SK-N-SH treated with all-trans-retinoic acid at 6 μM for 48 hours (cell line): ENCODE results near the gene S100A7.

ENCODE experiments used
- ATAC-seq: fragments of 200-7000 bp; cut with Tn5 transposase; 3 replicates; pipeline ENCODE4 v1.9.1; 2020; ENCODE audit warnings: mild to moderate bottlenecking, moderate library complexity
- ARNTL ChIP-seq: fragments of 450-650 bp; formaldehyde crosslinking; IDR thresholded peaks from 2 replicates; pipeline ENCODE4 v1.5.0; 2020; ENCODE audit warnings: low read depth, mild to moderate bottlenecking, moderate library complexity, borderline replicate concordance
- BACH2 ChIP-seq: fragments of 250-450 bp; sonication (Bioruptor Pico); IDR thresholded peaks from 2 replicates; pipeline ENCODE4 v1.9.0; 2021; ENCODE audit warnings: mild to moderate bottlenecking, borderline replicate concordance
- CSDC2 ChIP-seq: fragments of 250-450 bp; sonication (Bioruptor Pico); IDR thresholded peaks from 2 replicates; pipeline ENCODE4 v1.5.0; 2020; ENCODE audit warnings: mild to moderate bottlenecking, moderate library complexity
- ESRRG ChIP-seq: fragments of 250-450 bp; sonication (Bioruptor Pico); IDR thresholded peaks from 2 replicates; pipeline ENCODE4 v1.6.1; 2021; ENCODE audit warnings: mild to moderate bottlenecking
- GLIS3 ChIP-seq: fragments of 250-450 bp; sonication (Bioruptor Pico); IDR thresholded peaks from 2 replicates; pipeline ENCODE4 v1.5.0; 2020; ENCODE audit warnings: mild to moderate bottlenecking, moderate library complexity
- ISL1 ChIP-seq: fragments of 250-450 bp; sonication (Bioruptor Pico); IDR thresholded peaks from 2 replicates; pipeline ENCODE4 v2.1.2; 2022; ENCODE audit warnings: mild to moderate bottlenecking, moderate library complexity
- OSR1 ChIP-seq: fragments of 250-450 bp; sonication (Bioruptor Pico); IDR thresholded peaks from 2 replicates; pipeline ENCODE4 v1.8.0; 2022; ENCODE audit warnings: moderate library complexity, mild to moderate bottlenecking, inconsistent platforms
- RARB ChIP-seq: fragments of 250-450 bp; sonication (Bioruptor Pico); IDR thresholded peaks from 2 replicates; pipeline ENCODE4 v1.8.0; 2021; ENCODE audit warnings: mild to moderate bottlenecking, moderate library complexity
- SNAI2 ChIP-seq: fragments of 250-450 bp; sonication (Bioruptor Pico); IDR thresholded peaks from 2 replicates; pipeline ENCODE4 v1.5.0; 2020; ENCODE audit warnings: mild to moderate bottlenecking, moderate library complexity
- TCF4 ChIP-seq: fragments of 250-450 bp; sonication (Bioruptor Pico); IDR thresholded peaks from 2 replicates; pipeline ENCODE4 v1.8.0; 2021; ENCODE audit warnings: mild to moderate bottlenecking, moderate library complexity, borderline replicate concordance
- TOX ChIP-seq: fragments of 250-450 bp; sonication (Bioruptor Pico); IDR thresholded peaks from 2 replicates; pipeline ENCODE4 v1.8.0; 2021; ENCODE audit warnings: mild to moderate bottlenecking, moderate library complexity, borderline replicate concordance
- ZC3H10 ChIP-seq: fragments of 250-450 bp; sonication (Bioruptor Pico); IDR thresholded peaks from 2 replicates; pipeline ENCODE4 v1.5.1; 2021; ENCODE audit warnings: mild to moderate bottlenecking, moderate library complexity
- ZFP3 ChIP-seq: fragments of 250-450 bp; sonication (Bioruptor Pico); IDR thresholded peaks from 2 replicates; pipeline ENCODE4 v1.5.0; 2020; ENCODE audit warnings: mild to moderate bottlenecking, moderate library complexity
- ZFP30 ChIP-seq: fragments of 450-650 bp; formaldehyde crosslinking; IDR thresholded peaks from 2 replicates; pipeline ENCODE4 v1.5.0; 2022; ENCODE audit warnings: mild to moderate bottlenecking, moderate library complexity
- ZNF565 ChIP-seq: fragments of 450-650 bp; formaldehyde crosslinking; conservative IDR thresholded peaks from 2 replicates; pipeline ENCODE4 v1.5.0; 2020; ENCODE audit warnings: low read depth, mild to moderate bottlenecking, moderate library complexity
- ZNF70 ChIP-seq: fragments of 450-650 bp; formaldehyde crosslinking; IDR thresholded peaks from 2 replicates; pipeline ENCODE4 v1.5.0; 2020; ENCODE audit warnings: mild to moderate bottlenecking, moderate library complexity
- ZNF8 ChIP-seq: fragments of 450-650 bp; formaldehyde crosslinking; IDR thresholded peaks from 2 replicates; pipeline ENCODE4 v1.5.0; 2020; ENCODE audit warnings: mild to moderate bottlenecking, moderate library complexity
- TF ChIP-seq, protein P1 (sequence below): fragments of 250-450 bp; sonication (Bioruptor Pico); IDR thresholded peaks from 2 replicates; pipeline ENCODE4 v1.8.0; 2020; ENCODE audit warnings: mild to moderate bottlenecking, moderate library complexity, borderline replicate concordance
- TF ChIP-seq, protein P2 (sequence below): fragments of 250-450 bp; sonication (Bioruptor Pico); IDR thresholded peaks from 2 replicates; pipeline ENCODE4 v1.5.1; 2020; ENCODE audit warnings: low read depth, mild to moderate bottlenecking, moderate library complexity
- TF ChIP-seq, protein P3 (sequence below): fragments of 250-450 bp; sonication (Bioruptor Pico); IDR thresholded peaks from 2 replicates; pipeline ENCODE4 v1.8.0; 2021; ENCODE audit warnings: low read depth, mild to moderate bottlenecking, moderate library complexity, borderline replicate concordance
- TF ChIP-seq, protein P4 (sequence below): fragments of 250-450 bp; sonication (Bioruptor Pico); IDR thresholded peaks from 2 replicates; pipeline ENCODE4 v1.5.1; 2021; ENCODE audit warnings: mild to moderate bottlenecking, moderate library complexity

Gene S100A7

DNA sequence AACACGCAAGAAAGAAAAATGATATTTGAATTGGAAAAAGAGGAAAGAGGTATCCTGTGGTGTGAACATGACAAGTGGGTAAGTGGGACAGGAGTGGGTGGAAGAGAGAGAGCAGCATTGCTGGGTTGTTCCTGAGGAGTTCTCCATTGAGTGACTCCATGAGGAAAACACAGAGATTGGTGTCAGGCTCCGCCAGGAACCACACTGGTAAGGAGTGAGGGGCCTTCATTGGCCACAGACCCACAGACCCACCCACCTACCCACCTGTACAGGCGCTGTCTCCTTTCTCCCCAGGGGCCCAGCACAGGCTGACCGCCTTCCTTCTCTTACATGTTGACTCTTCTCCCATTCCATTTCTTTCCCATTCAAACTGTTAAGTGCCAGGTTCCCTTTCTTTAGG lies 23.2 kb downstream of the S100A7 start:
- ATAC-seq = no peak
- TF ChIP-seq OSR1 (CRISPR knock-in tag) = no peak
- no peak for TF ChIP-seq ZNF70 (CRISPR knock-in tag)
- TF ChIP-seq, protein P1, sequence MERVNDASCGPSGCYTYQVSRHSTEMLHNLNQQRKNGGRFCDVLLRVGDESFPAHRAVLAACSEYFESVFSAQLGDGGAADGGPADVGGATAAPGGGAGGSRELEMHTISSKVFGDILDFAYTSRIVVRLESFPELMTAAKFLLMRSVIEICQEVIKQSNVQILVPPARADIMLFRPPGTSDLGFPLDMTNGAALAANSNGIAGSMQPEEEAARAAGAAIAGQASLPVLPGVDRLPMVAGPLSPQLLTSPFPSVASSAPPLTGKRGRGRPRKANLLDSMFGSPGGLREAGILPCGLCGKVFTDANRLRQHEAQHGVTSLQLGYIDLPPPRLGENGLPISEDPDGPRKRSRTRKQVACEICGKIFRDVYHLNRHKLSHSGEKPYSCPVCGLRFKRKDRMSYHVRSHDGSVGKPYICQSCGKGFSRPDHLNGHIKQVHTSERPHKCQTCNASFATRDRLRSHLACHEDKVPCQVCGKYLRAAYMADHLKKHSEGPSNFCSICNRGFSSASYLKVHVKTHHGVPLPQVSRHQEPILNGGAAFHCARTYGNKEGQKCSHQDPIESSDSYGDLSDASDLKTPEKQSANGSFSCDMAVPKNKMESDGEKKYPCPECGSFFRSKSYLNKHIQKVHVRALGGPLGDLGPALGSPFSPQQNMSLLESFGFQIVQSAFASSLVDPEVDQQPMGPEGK = no peak
- TF ChIP-seq ZFP30 (CRISPR knock-in tag) = no peak
- no peak for TF ChIP-seq ISL1 (CRISPR knock-in tag)
- TF ChIP-seq BACH2 = no peak
- TF ChIP-seq RARB = no peak
- TF ChIP-seq, protein P2, sequence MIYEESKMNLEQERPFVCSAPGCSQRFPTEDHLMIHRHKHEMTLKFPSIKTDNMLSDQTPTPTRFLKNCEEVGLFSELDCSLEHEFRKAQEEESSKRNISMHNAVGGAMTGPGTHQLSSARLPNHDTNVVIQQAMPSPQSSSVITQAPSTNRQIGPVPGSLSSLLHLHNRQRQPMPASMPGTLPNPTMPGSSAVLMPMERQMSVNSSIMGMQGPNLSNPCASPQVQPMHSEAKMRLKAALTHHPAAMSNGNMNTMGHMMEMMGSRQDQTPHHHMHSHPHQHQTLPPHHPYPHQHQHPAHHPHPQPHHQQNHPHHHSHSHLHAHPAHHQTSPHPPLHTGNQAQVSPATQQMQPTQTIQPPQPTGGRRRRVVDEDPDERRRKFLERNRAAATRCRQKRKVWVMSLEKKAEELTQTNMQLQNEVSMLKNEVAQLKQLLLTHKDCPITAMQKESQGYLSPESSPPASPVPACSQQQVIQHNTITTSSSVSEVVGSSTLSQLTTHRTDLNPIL (CRISPR knock-in tag) = no peak
- no peak for TF ChIP-seq ESRRG (CRISPR knock-in tag)
- TF ChIP-seq TOX (CRISPR knock-in tag) = no peak
- no peak for TF ChIP-seq ZNF565 (CRISPR knock-in tag)
- TF ChIP-seq ZNF8 (CRISPR knock-in tag) = no peak
- no peak for TF ChIP-seq ARNTL
- no peak for TF ChIP-seq CSDC2 (CRISPR knock-in tag)
- TF ChIP-seq SNAI2 = no peak
- TF ChIP-seq, all 23 proteins: peak for 0

DNA sequence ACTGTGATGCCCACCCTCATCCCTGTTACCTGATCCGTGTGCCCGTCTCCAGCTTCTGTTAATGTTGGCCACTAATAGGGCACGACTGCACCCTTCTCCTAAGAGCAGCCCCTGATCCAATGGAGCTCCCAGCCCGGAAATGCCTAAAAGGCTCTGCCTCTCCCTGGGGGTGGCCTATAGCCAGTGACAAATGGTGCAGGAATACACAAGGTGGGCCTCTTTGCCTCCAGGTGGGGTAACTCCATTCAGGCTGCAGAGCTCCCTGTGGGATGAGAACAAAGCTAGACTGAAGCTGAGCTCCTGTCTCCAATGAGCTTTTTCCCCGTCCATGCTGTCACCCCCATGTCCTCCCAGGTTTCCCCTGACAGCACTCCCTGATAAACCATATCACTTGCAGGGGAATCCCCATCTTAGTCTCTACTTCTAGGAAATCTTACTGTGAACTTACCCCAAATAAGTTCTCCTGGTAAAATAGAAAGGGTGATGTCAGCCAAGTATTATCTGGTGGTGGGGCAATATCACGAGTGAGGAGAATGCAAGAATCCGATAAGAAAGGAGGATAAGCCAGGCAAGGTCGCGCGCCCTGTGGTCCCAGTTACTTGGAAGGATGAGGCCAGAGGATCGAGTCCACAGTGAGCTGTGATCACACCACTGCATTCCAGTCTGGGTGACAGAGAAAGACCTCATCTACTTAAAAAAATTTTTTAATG lies 25.6 kb downstream of the S100A7 start:
- TF ChIP-seq, protein P3, sequence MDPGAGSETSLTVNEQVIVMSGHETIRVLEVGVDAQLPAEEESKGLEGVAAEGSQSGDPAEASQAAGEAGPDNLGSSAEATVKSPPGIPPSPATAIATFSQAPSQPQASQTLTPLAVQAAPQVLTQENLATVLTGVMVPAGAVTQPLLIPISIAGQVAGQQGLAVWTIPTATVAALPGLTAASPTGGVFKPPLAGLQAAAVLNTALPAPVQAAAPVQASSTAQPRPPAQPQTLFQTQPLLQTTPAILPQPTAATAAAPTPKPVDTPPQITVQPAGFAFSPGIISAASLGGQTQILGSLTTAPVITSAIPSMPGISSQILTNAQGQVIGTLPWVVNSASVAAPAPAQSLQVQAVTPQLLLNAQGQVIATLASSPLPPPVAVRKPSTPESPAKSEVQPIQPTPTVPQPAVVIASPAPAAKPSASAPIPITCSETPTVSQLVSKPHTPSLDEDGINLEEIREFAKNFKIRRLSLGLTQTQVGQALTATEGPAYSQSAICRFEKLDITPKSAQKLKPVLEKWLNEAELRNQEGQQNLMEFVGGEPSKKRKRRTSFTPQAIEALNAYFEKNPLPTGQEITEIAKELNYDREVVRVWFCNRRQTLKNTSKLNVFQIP = no peak
- TF ChIP-seq ESRRG (CRISPR knock-in tag) (no peak), ZFP3 (CRISPR knock-in tag) (no peak), ARNTL (no peak), TOX (CRISPR knock-in tag) (no peak), ZNF565 (CRISPR knock-in tag) (no peak), TCF4 (CRISPR knock-in tag) (no peak)
- TF ChIP-seq, protein P1 = no peak
- no peak for ATAC-seq

DNA sequence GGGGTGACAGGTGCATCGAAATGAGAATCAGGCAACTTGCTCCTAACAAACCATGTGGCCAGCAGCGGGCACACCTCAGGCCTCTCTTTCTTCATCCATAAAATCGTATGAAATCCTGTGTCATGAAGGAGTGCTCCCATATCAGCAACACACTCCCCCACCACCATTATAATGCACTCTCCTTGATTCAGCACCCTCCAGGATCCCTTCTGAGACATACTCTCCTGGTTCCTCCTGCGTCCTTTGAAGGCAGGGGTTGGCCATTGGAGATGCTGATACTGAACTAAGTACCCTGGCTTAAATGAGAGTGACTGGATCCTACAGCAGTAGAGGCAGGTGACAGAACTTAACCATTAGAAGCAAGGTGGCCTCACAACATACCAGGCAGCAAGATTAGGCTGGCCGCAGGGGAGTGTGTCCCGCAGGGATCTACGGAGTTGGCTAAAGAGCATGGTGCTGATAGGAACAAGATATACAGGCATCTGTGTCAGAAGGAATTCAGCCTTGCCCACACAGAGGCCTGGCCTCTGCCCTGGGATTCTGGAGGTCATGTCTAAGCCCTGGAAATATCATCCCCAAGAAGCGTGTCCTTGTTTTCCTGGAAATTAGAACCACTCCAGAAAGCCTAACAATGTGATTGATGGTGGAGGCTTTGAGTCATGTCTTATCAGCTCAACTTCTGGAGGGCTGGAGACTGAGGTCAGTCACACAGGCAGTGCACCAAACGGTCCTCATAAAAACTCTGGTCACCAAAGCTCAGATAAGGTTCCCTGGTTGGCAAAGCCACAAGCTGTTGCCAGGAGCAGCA lies 27.4 kb downstream of the S100A7 start:
- ATAC-seq = no peak
- no peak for TF ChIP-seq ZNF70 (CRISPR knock-in tag)
- TF ChIP-seq, protein P4, sequence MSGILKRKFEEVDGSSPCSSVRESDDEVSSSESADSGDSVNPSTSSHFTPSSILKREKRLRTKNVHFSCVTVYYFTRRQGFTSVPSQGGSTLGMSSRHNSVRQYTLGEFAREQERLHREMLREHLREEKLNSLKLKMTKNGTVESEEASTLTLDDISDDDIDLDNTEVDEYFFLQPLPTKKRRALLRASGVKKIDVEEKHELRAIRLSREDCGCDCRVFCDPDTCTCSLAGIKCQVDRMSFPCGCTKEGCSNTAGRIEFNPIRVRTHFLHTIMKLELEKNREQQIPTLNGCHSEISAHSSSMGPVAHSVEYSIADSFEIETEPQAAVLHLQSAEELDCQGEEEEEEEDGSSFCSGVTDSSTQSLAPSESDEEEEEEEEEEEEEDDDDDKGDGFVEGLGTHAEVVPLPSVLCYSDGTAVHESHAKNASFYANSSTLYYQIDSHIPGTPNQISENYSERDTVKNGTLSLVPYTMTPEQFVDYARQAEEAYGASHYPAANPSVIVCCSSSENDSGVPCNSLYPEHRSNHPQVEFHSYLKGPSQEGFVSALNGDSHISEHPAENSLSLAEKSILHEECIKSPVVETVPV (CRISPR knock-in tag) = no peak
- no peak for TF ChIP-seq ZFP3 (CRISPR knock-in tag)
- no peak for TF ChIP-seq ARNTL
- TF ChIP-seq CSDC2 (CRISPR knock-in tag) = no peak
- TF ChIP-seq RARB = no peak
- TF ChIP-seq OSR1 (CRISPR knock-in tag) = no peak
- no peak for TF ChIP-seq ISL1 (CRISPR knock-in tag)
- no peak for TF ChIP-seq ZNF565 (CRISPR knock-in tag)
- no peak for TF ChIP-seq GLIS3 (CRISPR knock-in tag)
- TF ChIP-seq SNAI2 = no peak
- TF ChIP-seq ZC3H10 (CRISPR knock-in tag) = no peak
- no peak for TF ChIP-seq ESRRG (CRISPR knock-in tag)
- no peak for TF ChIP-seq TCF4 (CRISPR knock-in tag)
- TF ChIP-seq, protein P1 = no peak
- TF ChIP-seq BACH2 = no peak
- TF ChIP-seq, protein P3 = no peak
- no peak for TF ChIP-seq ZFP30 (CRISPR knock-in tag)
